CD4-positive, alpha-beta T cell treated with Interleukin-17A for 4 hours (primary cell): Measurements from ENCODE around the gene CINP.
"Not testable (repeated sequence)": the region's sequence is repeated elsewhere in the genome, so short reads cannot be mapped to it uniquely, and the experiment has no call there.

ENCODE experiments used
- DNase-seq: peaks from one replicate; pipeline ENCODE4 v3.0.0-alpha.2; 2020; ENCODE audit warnings: mixed read lengths

The CINP gene

DNA sequence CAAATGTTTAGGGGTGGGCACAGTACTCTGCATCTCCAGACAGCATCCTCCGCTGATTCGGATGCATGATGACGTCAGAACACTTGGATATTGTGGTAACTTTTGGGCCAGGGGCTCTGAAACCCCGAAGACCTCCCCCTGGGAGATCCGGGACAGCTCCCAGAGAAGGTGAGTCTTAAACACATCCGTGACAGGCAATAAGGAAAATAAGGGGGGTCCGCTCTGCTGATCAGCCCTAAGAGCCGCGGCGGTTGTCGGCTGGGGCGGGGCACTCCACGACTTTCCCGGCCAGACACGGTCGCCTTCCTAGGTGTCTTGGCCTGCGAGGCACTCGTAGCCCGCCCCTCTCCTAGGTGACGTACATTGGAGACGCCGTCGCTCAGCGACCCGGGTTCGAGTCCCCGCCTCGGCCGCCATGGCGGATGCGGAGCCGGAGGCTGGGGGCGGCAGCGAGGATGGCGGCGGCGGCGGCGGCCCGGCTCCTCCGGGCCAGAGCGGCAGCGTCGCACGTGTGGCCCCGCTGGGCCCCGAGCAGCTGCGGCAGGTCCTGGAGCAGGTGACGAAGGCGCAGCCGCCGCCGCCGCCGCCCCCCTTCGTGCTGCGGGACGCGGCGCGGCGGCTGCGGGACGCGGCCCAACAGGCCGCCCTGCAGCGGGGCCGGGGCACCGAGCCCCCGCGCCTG is 43.2 kb downstream of the CINP start, which contains the start of gene ZNF839:
Gene ZNF839 (plus strand): TSS at position 396 of the 682 bp plus-strand sequence. CDS start 20 bp downstream, at position 416.
- DNase-seq, result peak; percentile 95

DNA sequence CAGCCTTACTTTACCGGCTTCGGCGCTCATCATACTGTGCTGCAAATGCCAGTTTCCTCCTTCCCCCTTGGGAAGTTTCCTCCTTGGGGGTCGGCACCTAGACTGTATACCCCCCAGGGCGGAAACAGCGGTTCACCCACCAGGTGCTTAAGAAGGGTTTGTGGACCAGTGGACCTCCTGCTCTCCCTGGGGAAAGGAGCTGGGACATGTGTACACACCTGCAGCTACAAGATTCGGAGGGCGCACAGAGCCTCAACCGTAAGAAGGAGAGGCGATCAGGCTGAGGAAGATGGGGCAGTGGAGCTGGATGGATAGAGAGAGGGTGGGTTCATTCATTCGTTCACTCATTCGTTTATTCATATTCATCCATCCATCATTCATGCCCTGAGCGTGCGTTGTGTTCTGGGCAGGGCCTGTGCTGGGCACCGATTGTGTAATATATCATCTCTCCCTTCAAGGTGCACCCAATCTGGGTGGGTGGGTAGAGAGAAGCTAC is 43.9 kb downstream of the CINP start:
- peak; percentile 6 for DNase-seq

GRCh38 chr14:102317564-102318248 is 45.0 kb downstream of the CINP start:
- peak; percentile 19 for DNase-seq

DNA sequence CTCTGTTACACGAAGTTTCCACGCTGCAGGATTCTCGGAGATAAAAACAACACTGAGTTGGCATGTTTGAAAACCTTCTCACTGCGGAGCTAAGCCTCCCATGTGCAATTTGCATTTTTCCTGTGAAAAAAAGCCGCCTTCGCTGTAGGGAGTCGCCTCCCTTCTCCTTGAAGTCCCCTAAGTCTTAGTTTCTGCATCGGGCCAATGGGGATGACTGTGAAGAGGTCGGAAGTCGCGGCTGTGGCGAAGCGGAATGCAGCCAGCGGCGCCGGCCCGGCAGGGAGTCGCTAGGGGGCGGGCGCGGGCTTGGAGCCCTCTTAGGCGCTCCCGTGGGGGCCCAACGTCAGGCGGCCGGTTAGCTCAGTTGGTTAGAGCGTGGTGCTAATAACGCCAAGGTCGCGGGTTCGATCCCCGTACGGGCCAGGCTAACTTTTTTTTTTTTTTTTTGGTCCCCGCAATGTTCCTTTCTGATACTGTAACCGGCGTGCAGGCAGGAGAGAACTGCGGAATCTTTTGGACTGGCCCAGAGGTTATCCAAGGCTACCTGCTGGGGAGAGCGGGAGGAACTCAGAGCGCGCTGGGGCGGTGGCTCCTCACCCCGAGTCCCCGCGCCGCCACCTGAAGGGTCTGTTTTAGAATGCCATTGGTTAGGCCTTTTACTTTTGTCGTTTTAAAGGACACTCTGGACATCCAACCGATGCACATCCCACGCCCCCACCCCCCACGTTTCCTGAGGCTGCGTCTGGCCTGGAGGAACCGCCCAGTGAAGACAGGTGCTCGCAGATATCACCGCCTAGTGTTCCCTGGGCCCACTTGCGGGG is 45.7 kb downstream of the CINP start:
- DNase-seq, result peak; percentile 95

DNA sequence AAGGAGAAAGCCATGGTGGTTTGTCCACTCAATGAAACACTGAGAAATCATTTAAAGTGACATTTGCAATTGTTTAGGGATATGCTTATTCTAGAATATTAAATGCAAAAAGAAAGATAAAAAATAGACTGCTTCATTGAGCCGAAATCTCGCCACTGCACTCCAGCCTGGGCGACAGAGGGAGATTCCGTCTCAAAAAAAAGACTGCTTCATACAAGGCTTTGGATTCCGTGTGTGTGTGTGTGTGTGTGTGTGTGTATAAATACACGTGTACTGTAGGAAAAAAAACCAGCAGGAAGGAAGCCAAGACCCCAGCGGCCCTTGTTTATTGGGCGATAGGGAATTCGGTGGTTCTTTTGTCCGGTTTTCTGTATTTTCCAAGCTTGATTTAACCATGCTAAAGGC is 46.4 kb downstream of the CINP start:
- DNase-seq, result peak; percentile 41

GRCh38 chr14:102315121-102315520 is 47.6 kb downstream of the CINP start:
- DNase-seq, result no peak

DNA sequence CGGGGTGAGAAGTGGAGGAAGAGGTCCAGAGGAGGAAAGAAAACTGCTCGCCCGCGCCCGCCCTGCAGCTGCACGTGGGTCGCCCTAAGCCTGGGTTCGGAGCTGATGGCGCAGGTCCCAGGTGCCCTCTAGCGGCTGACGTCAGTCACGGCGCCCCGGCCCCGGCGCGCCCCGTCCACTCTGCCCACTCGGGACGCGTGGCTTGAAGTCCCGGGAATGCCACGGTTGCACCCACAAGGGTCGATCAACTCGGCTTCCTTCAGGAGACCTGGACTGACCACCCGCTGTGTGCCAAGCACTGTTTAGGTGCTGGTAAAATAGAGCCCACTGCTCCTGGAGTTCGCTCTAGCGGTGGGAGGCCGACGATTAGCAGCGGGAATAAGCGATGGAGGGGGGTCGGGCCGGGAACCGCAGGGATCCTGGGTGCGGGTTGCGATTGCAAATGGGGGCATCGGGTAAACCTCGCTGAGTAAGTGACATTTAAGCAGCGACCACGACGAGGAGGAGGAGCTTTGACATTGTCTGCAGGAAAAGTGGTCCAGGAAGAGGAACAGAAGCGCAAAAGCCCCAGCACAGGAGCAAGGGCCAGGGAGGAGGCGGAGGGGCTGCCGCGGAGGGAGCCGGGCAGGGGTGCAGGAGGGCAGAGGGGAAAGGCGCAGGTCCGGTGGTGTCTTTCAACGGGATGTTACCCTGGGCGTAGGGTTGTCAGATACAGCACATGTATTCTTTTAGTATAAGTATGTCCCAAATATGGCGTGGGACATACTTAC is 48.3 kb downstream of the CINP start:
- peak; percentile 87 for DNase-seq

DNA sequence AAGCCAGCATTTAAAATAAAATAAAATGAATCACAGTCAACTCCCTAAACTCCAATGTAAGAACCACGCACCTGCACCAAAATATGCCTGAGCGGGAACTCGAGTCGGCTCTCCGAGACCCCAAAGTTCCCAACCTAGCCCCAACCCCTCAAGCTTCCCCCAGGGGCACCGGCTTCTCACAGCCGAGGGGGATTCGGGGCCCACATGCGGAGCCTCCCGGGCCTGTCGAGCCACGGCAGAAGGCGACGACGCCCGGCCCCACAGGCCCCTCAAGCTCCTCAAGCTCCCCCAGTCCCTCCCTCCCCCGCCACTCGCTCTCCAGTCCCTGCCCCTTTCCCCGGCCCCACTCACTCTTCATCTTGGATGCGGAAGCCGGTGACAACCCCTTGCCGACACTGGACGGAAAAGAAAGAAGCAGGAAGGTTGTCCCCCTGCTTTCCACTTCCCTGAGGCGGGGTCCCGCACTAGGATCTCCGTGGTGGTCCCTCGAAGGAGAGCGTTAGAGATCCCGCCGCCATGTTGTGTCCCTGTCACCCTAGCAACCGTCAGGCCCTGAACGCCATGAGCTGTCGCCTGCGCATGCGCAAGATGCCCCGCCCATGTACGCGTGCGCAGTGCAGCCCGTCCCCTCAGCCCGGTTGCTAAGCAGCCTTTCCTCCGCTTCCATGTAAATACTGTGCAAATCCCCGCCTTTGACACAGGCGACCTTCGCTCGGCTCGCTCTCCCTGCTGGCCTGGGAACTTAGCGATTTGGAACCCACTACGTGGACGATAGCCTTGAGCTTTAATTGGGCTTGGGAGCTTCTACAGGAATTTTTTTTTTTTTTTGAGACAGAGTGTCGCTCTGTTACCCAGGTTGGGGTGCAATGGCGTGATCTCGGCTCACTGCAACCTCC is 57.8 kb downstream of the CINP start, which contains the start of gene MOK:
Gene MOK (minus strand): TSS at position 554 of the 896 bp plus-strand sequence. CDS start 196 bp downstream, at position 358.
- peak; percentile 95 for DNase-seq

DNA sequence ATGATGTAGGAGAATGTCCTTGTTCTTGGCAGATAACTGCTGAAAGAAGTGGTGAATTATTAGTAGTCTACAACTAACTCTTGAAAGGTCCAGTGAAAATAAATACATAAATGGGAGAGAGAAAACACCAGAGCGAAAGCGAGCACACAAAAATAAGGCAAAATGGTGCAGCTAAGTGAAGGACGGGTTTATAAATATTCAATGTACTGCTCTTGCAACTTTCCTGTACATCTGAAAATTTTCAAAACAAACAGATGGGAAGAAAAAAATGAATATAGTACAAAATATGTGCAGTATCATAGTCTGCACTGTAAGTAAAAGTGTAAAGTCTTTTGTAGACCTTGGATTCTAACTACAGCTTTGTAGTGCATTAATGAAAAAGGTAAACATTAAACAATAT is 59.0 kb downstream of the CINP start:
- no peak for DNase-seq

DNA sequence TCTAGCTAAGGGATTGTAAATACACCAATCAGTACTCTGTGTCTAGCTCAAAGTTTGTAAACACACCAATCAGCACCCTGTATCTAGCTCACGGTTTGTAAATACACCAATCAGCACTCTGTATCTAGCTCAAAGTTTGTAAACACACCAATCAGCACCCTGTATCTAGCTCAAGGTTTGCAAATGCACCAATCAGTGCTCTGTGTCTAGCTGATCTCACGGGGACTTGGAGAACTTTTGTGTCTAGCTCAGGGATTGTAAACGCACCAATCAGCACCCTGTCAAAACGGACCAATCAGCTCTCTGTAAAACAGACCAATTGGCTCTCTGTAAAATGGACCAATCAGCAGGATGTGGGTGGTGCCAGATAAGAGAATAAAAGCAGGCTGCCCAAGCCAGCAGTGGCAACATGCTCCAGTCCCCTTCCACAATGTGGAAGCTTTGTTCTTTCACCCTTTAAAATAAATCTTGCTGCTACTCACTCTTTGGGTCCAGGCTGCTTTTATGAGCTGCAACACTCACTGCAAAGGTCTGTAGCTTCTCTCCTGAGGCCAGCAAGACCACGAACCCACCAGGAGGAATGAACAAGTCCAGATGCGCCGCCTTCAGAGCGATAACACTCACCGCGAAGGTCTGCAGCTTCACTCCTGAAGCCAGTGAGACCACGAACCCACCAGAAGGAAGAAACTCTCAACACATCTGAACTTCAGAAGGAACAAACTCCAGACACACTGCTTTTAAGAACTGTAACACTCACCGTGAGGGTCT is 64.2 kb downstream of the CINP start:
- not testable (repeated sequence) for DNase-seq
